GM18868 (cell line): Measurements from ENCODE around the gene ZIC4.

Experiments used
- ATAC-seq: cut with Tn5 transposase; IDR thresholded peaks from one replicate; pipeline ENCODE4 v1.9.1; 2021; ENCODE audit warnings: mild to moderate bottlenecking, moderate library complexity; ENCODE audit not compliant: unreplicated experiment

ZIC4 gene

DNA sequence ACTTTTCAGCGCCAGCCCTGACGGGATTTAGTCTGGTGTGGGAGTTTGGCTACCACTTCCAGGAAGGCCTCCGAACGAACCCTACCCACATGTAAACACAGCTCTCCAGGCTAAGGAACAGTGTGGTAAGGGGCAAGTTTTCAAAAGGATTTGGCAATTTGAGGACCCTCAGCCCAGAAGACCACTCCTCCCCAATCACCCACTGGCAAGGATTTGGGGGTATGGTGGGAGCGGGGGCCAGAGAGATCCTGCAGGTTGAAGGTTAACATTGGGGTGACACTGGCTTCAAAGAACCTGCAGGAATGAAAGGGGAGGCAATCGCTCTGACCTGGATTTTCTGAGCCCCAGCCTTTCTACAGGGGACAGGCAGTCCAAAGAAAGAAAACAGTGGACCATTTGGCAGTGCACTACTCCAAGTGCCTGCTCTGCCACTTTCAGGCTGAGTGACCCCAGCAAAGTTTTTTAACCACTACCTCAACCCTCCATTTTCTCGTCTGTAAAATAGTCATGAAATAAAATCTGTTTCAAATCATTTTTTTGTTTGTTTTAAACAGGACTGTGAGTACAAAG, 34.5 kb downstream of the ZIC4 start:
- no peak for ATAC-seq

DNA sequence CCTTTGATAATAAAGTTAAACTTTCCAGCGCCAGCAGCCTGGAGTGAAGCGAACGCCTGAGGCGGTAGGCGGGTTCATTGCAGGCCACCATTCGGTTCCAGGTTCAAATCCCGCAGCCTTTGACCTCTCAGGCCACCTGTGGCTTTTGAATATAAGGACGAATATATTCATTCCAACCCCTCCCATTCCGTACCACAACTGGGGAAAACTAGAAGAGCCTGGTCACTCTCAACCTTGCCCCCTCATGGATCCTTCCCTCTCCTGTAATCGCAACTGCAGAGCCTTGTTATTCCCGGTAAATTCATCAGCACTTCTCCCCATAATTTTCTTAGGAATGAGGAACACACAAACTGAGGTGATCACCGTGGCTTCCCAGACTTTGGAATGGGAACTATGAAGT, 35.2 kb downstream of the ZIC4 start:
- ATAC-seq, result no peak

DNA sequence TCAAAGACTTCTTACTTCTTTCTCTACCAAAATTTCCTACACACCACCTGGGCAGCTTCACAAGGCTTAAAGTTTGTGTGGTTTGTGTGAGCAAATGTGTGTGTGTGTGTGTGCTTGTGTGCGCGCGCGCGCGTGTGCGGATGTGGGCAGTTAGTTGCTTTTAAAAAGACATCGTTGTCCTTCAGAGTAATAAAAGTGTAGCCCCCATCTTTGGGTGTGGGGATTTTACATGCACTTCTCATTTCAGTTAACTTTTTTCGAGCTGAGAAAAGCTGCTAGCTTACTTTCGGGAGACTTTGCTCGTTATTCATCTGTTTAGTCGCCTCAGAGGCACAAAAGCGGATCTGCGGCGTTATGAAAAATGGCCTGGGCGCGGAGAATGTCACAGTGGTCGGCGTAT, 36.0 kb downstream of the ZIC4 start:
- ATAC-seq, result no peak

DNA sequence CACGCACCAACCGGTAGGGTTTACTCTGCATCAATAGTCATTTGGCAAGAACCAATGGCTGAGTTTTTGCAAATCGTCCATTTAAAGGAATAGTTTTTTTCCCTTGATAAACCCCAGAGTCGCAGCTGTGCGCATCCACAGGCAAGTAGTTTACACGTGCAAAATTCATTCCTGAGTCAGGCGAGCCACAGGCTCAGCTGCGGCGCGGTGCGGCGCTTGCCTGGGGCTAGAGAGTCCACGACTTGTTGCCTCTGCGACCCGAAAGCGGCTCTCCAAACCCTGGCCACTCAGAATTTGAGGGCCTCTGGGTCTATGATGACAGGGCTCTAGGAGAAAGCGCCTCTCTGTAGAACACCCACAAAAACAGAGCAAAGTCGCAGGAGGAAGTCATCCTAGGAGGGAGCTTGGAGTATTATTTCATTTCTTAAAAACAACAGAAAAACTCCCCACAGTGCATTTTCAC, 36.7 kb downstream of the ZIC4 start:
- ATAC-seq, result no peak

DNA sequence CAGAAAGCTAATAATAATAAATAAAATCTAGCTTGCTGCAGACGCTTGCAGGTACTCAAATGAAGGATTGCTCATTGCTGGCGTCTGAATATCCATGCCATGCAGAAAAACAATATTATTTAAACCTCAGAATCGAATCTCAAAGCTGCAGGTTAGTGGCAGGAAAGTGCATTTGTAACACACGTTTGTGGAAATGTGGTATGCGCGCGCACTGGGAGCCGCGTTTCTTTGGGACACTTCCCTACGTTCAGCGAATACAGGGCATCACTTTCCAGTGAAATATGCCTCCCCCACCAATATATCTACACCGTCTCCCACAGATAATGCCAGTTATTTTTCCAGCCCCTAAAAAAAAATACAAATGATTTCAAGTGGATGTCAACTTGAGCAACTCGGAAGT, 37.1 kb downstream of the ZIC4 start:
- no peak for ATAC-seq

- no peak for ATAC-seq
Measured at GRCh38 chr3:147368561-147369221, 37.7 kb downstream of the ZIC4 start.

GRCh38 chr3:147368151-147368550, 38.2 kb downstream of the ZIC4 start:
- ATAC-seq, result no peak

DNA sequence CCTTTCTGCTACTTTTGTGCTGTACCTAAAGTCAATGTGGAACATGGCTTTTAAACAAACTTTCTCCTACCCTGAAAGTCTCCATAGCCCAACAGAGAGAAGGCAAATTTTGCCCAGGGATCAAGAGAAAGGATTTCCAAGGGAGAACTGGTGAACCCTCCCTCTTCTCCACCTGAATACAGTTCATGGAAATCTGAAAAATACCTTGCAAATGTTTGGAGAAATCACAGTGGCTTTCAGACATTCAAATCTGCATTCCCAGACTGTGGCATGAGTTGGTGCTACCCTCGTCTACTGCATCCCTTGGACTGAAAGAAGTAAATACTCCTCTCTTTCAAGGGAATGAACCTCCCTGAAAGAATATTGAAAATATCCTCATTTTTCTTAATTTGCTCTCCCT, 38.7 kb downstream of the ZIC4 start:
- no peak for ATAC-seq

DNA sequence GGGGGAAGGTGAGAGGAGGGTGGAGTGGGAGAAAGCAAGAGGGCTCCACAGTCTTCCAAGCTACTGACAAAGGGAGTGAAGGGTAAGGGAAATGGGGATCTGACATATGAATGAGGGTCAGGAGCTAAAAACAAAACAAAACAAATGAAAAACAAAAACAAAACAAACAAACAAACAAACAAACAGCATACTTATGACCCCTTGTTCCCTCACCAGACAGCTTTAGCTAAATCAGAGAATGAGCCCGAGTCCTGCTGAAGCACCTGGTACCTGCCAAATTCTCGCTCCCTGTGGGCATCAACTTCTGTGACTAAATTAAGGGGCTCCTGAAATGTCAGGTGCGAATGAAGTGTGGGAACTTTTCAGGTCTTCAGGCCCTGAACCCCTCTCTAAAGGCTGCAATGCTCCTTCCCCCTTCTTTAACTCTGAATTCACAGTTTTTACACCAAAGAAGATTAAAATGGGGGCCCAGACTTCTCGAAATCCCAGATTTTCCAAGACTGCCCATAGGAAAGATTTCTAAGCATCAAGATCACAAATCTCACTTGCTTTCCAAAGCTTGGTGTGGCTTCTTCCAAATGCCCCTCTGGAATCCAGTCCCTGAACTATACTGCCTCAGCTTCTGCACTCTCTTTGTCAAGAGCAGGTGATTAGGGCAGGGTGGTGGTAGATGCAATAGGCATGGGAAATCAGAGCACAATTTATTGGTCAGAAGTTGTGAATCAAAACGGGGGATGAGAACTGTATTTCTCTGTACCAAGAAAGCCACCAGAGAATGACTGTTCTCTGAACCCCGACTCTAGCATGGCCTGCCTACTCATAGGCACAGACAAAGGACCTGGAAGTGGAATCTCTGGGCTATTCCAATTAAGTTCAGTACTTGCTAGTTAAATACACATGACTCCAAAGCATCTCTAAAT, 40.9 kb downstream of the ZIC4 start:
- ATAC-seq, result no peak

DNA sequence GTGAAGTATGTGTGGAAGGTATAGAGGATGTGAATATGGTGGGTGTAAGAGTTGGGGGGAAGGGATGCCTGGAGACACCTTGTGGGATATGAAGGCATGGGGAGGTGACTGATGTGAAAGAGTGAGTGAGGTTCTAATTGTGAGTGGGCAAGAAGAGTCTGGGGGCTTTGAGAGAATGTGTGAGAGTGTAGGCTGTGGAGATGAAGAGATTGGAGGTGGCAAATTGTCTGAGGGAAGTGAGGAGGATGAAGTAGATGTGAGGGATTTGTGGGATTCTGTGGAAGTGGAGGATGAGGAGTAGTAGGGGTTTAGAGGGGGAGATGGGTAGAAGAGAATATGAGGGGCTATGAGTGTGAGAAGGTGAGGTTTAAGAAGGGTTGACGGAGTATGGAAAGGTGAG, 41.6 kb downstream of the ZIC4 start:
- ATAC-seq, result no peak

DNA sequence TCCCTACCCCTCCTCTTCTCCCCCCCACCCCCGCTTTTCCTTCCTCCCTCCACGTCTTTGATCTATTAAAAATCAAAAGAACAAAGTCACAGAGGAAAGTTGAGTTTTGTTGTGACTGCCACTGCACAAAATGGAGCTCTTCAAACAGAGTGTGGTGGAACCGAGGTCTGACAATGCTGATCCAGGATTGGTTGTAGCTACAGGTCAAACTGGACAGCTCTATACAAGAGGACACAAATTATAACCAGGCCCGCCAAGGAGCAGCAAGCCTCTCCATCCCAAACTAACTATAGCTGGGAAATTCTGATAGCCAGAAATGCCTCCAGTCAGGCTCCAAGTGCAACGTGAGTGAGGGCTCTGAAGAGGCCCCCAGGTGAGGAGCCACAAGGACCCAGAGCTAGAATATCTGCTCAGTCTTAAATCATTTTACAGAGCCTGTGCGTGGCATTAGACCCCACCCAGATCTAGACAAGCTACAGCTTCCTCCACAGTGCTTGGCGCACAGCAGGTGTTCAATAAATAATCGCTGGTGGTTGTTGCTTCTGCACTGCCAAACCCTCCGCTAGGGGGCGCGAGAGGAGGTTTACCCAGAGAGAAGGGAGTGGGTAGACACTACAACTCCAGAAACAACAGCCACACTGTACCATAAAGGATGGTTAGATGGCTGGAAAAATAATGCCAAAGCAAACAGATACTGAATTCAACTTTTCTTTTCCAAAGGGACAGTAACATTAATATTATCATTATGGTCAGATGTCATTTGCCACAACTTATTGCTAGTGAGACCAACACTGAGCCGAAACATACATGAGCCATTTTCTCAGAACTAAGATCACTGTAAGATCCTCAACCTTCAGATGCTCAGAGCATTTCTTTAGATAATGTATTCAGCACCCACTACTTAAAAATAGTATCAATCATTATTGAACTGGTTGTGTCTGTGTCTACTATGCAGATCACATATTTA, 44.6 kb downstream of the ZIC4 start:
- ATAC-seq, result peak; percentile 82

GRCh38 chr3:147360646-147361453, 45.5 kb downstream of the ZIC4 start:
- peak; percentile 63 for ATAC-seq

- ATAC-seq, result no peak
Measured at GRCh38 chr3:147360051-147360439, 46.3 kb downstream of the ZIC4 start.

DNA sequence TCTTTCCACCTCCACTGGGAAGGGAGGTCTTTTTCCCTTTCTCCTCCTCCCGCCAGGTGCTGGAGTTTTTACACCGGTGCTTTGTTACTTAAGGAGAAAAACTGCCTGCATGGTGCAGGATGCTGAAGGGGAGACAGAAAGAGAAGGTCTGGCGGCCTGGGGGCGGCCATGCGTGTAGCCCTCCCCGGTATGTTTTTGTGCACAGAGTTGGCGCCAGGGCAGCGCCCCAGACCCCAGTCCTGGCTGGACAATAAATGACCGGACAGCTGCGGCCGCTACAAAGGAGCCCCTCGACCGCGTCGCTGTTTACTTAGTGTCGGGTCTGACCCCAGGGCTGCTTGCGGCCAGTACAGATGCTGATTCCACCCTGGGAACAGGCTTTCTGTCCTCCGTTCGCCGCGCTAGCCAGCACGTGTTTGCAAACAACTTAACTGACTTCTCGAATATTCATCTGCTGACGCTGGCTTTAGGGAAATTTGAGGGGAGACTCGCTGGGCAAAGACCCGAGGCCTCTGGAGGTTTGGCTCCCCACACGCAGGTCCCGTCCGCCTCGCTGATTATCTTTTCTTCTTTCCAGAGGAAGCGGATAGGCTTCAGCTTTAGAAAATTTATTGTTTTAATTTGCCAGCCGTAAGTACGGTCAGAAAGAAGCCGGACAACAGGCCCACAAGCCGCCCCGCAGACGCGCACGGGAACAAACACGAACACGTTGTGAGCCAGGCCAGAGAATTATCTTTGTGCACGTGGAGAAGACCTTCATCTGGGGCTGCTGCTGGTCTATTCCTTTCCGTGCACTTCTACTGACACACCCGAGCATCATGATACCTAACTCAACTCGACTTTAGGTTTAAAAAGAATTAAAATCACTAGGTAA, 46.9 kb downstream of the ZIC4 start:
- no peak for ATAC-seq

- ATAC-seq, result no peak
Measured at GRCh38 chr3:147358144-147358992, 48.0 kb downstream of the ZIC4 start.

- no peak for ATAC-seq
Measured at GRCh38 chr3:147356909-147357900, 49.1 kb downstream of the ZIC4 start.
